ENCODE results near the gene PLPPR5. TPM values are rescaled to one million over a fixed set of nuclear protein-coding genes. Genes with fewer than 3 reads are reported as not detected.

The PLPPR5 gene
- total and polyA plus RNA-seq, 2 experiments from 2014 or later: 0.04 to 0.42 TPM

DNA sequence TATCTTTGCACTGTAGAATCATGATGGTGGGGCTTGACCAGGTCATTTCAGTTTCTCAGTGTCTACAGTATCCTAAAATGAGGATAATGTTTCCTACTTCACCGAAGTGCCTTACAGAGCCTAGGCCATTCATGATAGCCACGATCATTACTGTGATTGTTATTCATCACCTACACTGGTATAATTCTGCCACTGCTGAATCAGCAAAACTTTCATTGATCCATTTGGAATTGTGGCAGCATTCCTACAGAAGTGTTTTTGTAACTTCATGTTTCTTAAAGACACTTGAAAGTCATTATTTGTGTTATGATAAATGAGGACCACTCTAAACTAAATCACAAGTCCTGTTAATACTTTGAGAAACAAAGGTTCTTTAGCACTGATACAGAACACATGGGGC is 6.0 kb upstream of the PLPPR5 start:
- no peak for DNase-seq (ENCODE audit: low read depth in 1 of 2, low spot score in 1 of 2)
- no peaks in the 10 kb centered on the region for H3K36me3 ChIP-seq
- TF ChIP-seq, protein P1, sequence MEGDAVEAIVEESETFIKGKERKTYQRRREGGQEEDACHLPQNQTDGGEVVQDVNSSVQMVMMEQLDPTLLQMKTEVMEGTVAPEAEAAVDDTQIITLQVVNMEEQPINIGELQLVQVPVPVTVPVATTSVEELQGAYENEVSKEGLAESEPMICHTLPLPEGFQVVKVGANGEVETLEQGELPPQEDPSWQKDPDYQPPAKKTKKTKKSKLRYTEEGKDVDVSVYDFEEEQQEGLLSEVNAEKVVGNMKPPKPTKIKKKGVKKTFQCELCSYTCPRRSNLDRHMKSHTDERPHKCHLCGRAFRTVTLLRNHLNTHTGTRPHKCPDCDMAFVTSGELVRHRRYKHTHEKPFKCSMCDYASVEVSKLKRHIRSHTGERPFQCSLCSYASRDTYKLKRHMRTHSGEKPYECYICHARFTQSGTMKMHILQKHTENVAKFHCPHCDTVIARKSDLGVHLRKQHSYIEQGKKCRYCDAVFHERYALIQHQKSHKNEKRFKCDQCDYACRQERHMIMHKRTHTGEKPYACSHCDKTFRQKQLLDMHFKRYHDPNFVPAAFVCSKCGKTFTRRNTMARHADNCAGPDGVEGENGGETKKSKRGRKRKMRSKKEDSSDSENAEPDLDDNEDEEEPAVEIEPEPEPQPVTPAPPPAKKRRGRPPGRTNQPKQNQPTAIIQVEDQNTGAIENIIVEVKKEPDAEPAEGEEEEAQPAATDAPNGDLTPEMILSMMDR (IDR thresholded peaks at IDR 0.05; ENCODE audit: low read depth, low read length): no peak
- no peak overlapping the region for H3K4me3 ChIP-seq
- no peak overlapping the region for H3K27ac ChIP-seq
- no peaks in the 10 kb centered on the region for H3K9me3 ChIP-seq (ENCODE audit: low read depth)
- H3K4me1 ChIP-seq (ENCODE audit: low read depth): no peaks in the 10 kb centered on the region
- peaks cover 26% of the 10 kb centered on the region for H3K27me3 ChIP-seq

DNA sequence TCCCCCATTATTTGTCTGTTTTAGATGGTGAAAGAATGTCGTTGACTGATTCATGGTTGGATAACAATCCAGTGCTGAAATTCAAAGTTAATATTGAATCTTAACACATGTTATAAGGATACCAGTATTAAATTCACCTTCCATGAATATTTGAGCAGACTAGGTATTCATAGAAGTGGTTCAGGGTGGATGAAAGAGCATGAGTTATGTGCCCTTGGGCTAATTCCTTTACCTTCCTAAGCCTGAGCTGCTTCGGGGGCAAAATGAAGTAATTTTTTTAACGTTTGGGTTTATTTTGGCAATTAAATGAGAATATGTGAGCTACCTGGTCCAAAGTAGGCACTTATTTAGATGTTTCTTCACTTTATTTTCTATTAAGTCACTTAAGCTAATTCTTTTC is 2.7 kb upstream of the PLPPR5 start:
- Histone ChIP-seq H3K9me3 (ENCODE audit: low read depth) (no peaks in the 10 kb centered on the region), H3K36me3 (no peaks in the 10 kb centered on the region), H3K27ac (no peak overlapping the region), H3K4me3 (no peak overlapping the region), H3K27me3 (peaks cover 56% of the 10 kb centered on the region), H3K4me1 (ENCODE audit: low read depth) (no peaks in the 10 kb centered on the region)
- TF ChIP-seq, protein P1 (IDR thresholded peaks at IDR 0.05; ENCODE audit: low read depth, low read length): no peak
- no peak for DNase-seq (ENCODE audit: low read depth in 1 of 2, low spot score in 1 of 2)

DNA sequence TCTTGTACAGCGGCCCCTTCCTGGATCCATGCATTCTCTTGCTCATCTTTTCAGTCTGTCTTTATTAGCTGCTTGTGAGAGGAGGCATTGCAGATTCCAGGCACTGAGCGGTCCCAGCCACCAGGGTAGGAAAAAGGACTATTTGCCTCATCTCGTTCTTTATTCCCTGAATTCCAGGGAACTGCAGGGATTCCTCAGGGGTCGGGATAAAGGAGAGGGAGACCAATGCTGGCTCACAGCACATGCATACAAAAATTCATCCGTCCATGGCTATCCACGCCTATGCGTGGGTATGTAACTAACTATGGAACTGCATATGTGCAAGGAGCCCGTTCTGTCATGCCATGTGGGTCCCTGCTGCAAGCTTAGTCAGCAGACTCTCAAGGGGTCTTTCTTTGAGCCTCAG is 879 bp upstream of the PLPPR5 start:
- H3K27me3 ChIP-seq: peaks cover 57% of the 10 kb centered on the region
- TF ChIP-seq, protein P1 (IDR thresholded peaks at IDR 0.05; ENCODE audit: low read depth, low read length): no peak
- no peaks in the 10 kb centered on the region for H3K4me1 ChIP-seq (ENCODE audit: low read depth)
- H3K4me3 ChIP-seq: peak overlapping the region; percentile 60
- no peak for DNase-seq (ENCODE audit: low read depth in 1 of 2, low spot score in 1 of 2)
- H3K9me3 ChIP-seq (ENCODE audit: low read depth): no peaks in the 10 kb centered on the region
- H3K27ac ChIP-seq: no peak overlapping the region
- no peaks in the 10 kb centered on the region for H3K36me3 ChIP-seq

DNA sequence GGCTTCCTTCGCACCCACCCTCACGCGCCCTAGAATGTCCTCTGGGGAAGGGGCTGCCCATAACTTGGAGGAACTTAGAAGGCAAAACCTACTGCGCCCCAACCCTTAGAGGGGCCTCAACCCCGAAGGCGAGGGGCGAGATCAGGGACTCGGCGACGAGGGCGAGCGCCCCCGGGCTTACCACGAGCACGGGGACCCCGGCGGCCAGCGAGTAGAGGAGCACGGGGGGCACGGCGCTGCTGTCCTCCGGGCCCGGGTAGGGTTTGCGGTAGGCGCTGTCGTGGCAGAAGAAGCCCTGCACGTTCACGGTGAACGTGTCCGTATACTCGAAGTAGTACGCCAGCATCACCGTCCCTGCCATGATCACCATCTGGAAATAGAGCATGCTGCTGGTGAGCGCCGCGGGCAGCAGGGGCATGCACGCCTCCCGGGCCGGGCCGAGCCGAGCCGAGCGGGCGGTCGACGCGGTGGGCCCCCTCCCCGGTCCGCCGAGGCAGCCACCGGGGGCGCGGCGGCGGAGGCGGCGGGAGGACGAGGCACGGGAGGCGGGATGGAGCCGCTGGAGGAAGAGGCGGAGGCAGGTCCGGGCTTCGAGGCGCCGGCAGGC is 304 bp downstream of the PLPPR5 start:
- H3K9me3 ChIP-seq (ENCODE audit: low read depth): no peaks in the 10 kb centered on the region
- H3K36me3 ChIP-seq: no peaks in the 10 kb centered on the region
- DNase-seq (ENCODE audit: low read depth in 1 of 2, low spot score in 1 of 2): peak; percentile 25 to 51
- H3K4me1 ChIP-seq (ENCODE audit: low read depth): no peaks in the 10 kb centered on the region
- TF ChIP-seq, protein P1 (IDR thresholded peaks at IDR 0.05; ENCODE audit: low read depth, low read length): no peak
- H3K27ac ChIP-seq: no peak overlapping the region
- H3K27me3 ChIP-seq: peaks cover 57% of the 10 kb centered on the region
- peak overlapping the region; percentile 60 for H3K4me3 ChIP-seq

DNA sequence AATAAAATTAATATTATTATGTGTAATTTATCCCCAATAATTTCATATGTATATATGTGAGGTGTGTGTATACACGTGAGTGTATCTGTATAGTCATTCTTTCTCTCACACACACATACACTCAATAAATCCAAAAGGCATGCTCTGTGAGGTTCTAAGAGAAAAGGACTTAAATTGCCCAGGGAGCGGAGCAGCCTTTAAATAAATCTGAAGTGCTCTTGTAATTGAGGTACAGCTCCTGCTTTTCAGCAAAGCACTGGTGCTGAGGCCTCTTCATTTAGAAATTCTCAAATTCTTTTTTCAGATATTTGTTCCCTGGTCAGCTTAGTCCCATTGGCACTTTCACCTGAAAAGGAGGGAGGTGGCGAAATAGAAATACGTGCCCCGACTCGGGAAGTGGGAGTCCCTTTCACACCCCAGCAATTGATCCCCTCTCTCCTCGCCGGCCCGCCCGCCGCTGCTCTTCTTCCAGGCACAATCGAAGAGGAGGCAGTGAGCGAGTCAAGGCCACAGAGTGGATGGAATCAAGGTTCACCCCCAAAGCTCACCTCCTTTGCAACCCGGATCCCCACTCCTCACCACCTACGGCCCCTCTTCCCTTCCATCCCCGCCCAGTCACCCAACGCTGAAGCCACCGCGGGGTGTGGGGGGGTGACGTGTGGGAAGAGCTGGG is 944 bp downstream of the PLPPR5 start:
- Histone ChIP-seq H3K4me1 (ENCODE audit: low read depth) (no peaks in the 10 kb centered on the region), H3K27me3 (peaks cover 57% of the 10 kb centered on the region), H3K4me3 (peak overlapping the region; percentile 60), H3K27ac (no peak overlapping the region), H3K9me3 (ENCODE audit: low read depth) (no peaks in the 10 kb centered on the region), H3K36me3 (no peaks in the 10 kb centered on the region)
- TF ChIP-seq, protein P1 (IDR thresholded peaks at IDR 0.05; ENCODE audit: low read depth, low read length): no peak
- peak in 1 of 2 donors; percentile 11 for DNase-seq (ENCODE audit: low read depth in 1 of 2, low spot score in 1 of 2)

Measured in cardiac muscle cell (in vitro differentiated cells and primary cell).